Astrocyte of the spinal cord (primary cell): Measurements from ENCODE around the gene MSX2.
A peak's percentile ranks its signal among the peaks of the same experiment; 100 is the strongest.

Experiments
- DNase-seq: peaks from one replicate; pipeline ENCODE4 v3.0.0; 2011; ENCODE audit warnings: low read depth, low spot score
- H3K4me3 ChIP-seq: 2 replicates; pipeline ENCODE4 v1.5.1; 2011; ENCODE audit warnings: low read depth, mild to moderate bottlenecking, low read length, moderate library complexity
- CTCF ChIP-seq: IDR thresholded peaks from 2 replicates; pipeline ENCODE4 v1.5.1; 2012; ENCODE audit warnings: low read depth, mild to moderate bottlenecking, low read length, inconsistent platforms
- in situ Hi-C: cut with HindIII; loops from 2 replicates; pipeline ENCODE4 v1.10.0; 2017; ENCODE audit warnings: low sequenced_read_pairs

The MSX2 gene

GRCh38 chr5:174724484-174725260 lies at the start of gene MSX2:
Gene MSX2, plus strand, starts transcription at chr5:174724582. Its CDS starts 78 bp downstream, at chr5:174724660.
- in situ Hi-C loops, result no loop called here
- peak within 1 kb of the TSS; percentile 53 for H3K4me3 ChIP-seq
- DNase-seq, result peak; percentile 90
- no peak for TF ChIP-seq CTCF

GRCh38 chr5:174675110-174675509 lies 49.3 kb upstream of the MSX2 start:
- in situ Hi-C loops, result no loop called here
- H3K4me3 ChIP-seq, result no peak overlapping the region
- TF ChIP-seq CTCF, result no peak
- DNase-seq, result no peak

GRCh38 chr5:174675916-174676315 lies 48.5 kb upstream of the MSX2 start:
- in situ Hi-C loops, result no loop called here
- no peak overlapping the region for H3K4me3 ChIP-seq
- no peak for DNase-seq
- TF ChIP-seq CTCF, result no peak

GRCh38 chr5:174678107-174678506 lies 46.3 kb upstream of the MSX2 start:
- H3K4me3 ChIP-seq, result no peak overlapping the region
- in situ Hi-C loops, result no loop called here
- TF ChIP-seq CTCF, result no peak
- no peak for DNase-seq

GRCh38 chr5:174680901-174681565 lies 43.3 kb upstream of the MSX2 start:
- H3K4me3 ChIP-seq, result no peak overlapping the region
- no peak for DNase-seq
- in situ Hi-C loops, result no loop called here
- no peak for TF ChIP-seq CTCF

DNA sequence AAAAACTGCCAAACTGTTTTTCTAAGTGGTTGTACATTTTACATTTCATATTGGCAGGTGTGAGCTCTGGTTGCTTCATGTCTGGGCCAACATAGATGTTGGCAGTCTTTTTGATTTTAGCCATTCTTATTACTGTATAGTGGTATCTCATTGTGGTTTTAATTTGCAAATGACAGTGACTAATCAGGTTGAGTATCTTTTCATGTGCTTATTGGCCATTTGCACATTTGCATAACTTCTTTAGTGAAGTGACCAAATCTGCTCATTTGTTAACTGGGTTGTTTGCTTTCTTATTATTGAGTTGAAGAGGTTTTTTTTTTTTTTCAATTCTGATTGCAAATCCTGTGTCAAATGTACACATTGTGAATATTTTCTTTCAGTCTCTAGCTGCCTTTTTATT lies 36.9 kb upstream of the MSX2 start:
- no peak overlapping the region for H3K4me3 ChIP-seq
- no peak for DNase-seq
- TF ChIP-seq CTCF, result no peak
- in situ Hi-C loops, result no loop called here
